Kidney (tissue), 14 donors: ENCODE measurements around the gene ATG4D. TPM values are rescaled to one million over a fixed set of nuclear protein-coding genes. Genes with fewer than 3 reads are reported as not detected.

ENCODE experiments used
- DNase-seq, 5 donors: peaks; one replicate each; pipeline ENCODE4 v3.0.0-alpha.2; 2013 to 2020
- FAIRE-seq: peaks from 2 replicates; lab custom pipeline; 2012; peaks lifted over from hg19 to GRCh38; lab: Jason Lieb, UNC
- H3K27ac ChIP-seq, 2 donors: one replicate each; pipeline ENCODE4 v1.7.0; 2013; ENCODE audit warnings: low read depth in 2 of 2, low read length in 2 of 2, inconsistent platforms in 1 of 2
- H3K27me3 ChIP-seq: one replicate; pipeline ENCODE4 v1.7.1; 2013; ENCODE audit warnings: low read length, inconsistent platforms; ENCODE audit not compliant: control insufficient read depth, insufficient read depth
- H3K36me3 ChIP-seq, 3 donors: one replicate each; pipeline versions ENCODE4 v1.7.0 to v1.7.1; 2013; ENCODE audit warnings: low read length in 3 of 3, control low read depth in 1 of 3, inconsistent platforms in 1 of 3; ENCODE audit not compliant: insufficient read depth in 3 of 3, control insufficient read depth in 2 of 3
- H3K4me1 ChIP-seq, 3 donors: one replicate each; pipeline versions ENCODE4 v1.7.0 to v1.7.1; 2013; ENCODE audit warnings: low read length in 3 of 3, inconsistent platforms in 1 of 3, low read depth in 1 of 3; ENCODE audit not compliant: control insufficient read depth in 2 of 3, insufficient read depth in 2 of 3
- H3K4me3 ChIP-seq, 3 donors: one replicate each; pipeline versions ENCODE4 v1.7.0 to v1.8.1; 2013; ENCODE audit warnings: low read length in 3 of 3, control low read depth in 1 of 3, inconsistent platforms in 1 of 3
- H3K9ac ChIP-seq, 3 donors: one replicate each; pipeline versions ENCODE4 v1.7.0 to v1.7.1; 2013; ENCODE audit warnings: low read length in 3 of 3, control low read depth in 1 of 3, inconsistent platforms in 1 of 3
- H3K9me3 ChIP-seq, 3 donors: one replicate each; pipeline versions ENCODE4 v1.7.0 to v1.7.1; 2013; ENCODE audit warnings: low read length in 3 of 3, control low read depth in 1 of 3, inconsistent platforms in 1 of 3; ENCODE audit not compliant: control insufficient read depth in 2 of 3, insufficient read depth in 1 of 3
- CTCF ChIP-seq: IDR thresholded peaks from 3 replicates; pipeline ENCODE4 v1.5.1; 2012; ENCODE audit warnings: mild to moderate bottlenecking, moderate library complexity, borderline replicate concordance; ENCODE audit not compliant: insufficient read depth; ENCODE audit errors: extremely low read depth
- intact Hi-C: fragments of 100-400 bp; cut with DNase I; formaldehyde crosslinking; loops from one replicate; pipeline ENCODE4 v1.11.1; 2022
- polyA plus RNA-seq: library from polyadenylated mRNA; stranded (reverse); fragments of 350-450 nt; fragmentation: Illumina TruSeq; extraction: RNeasy Lipid Tissue Mini Kit (QIAGEN cat#74804); gene quantifications from one replicate; pipeline ENCODE4 v1.2.3, GENCODE V29; 2014; ENCODE audit warnings: low read depth, low replicate concordance; ENCODE audit not compliant: insufficient read depth
- total RNA-seq: library from RNA; stranded (reverse); fragmentation: NEBNext Ultra II Directional; extraction: Animal tissue kit (Norgen Biotek cat#: 25700); gene quantifications from one replicate; pipeline ENCODE4 v1.2.1, GENCODE V29; 2021
- donor health status: control.
- donor health status: control.
- donor health status: control.
- donor health status: control.
- donor health status: control.
- donor health status: DM: yes; HTN: yes; CAD: no.
- donor health status: Normal renal cell carcinoma (clear cell type).

Gene ATG4D
- total and polyA plus RNA-seq, 2 donors from 2014 or later: 32.7 to 91.7 TPM

- peak overlapping the region in 2 of 3 donors; percentile 58 to 88 for H3K9ac ChIP-seq
- TF ChIP-seq CTCF: no peak
- H3K27me3 ChIP-seq: no peaks in the 10 kb centered on the region
- peak overlapping the region; percentile 51 to 92 (median 89) for H3K4me3 ChIP-seq
- intact Hi-C loops: no loop called here
- H3K36me3 ChIP-seq: peaks cover 0 to 24% (median 15%) of the 10 kb centered on the region in 3 donors
- H3K9me3 ChIP-seq: no peaks in the 10 kb centered on the region
- DNase-seq (peak in 1 of 5 donors; percentile 55), FAIRE-seq (no peak)
- peaks cover 0 to 6% (median 0%) of the 10 kb centered on the region in 3 donors for H3K4me1 ChIP-seq
- peak overlapping the region; percentile 77 to 87 for H3K27ac ChIP-seq
Measured at GRCh38 chr19:10544753-10545251, 1.1 kb downstream of the ATG4D start.

- FAIRE-seq (no peak), DNase-seq (no peak)
- no peaks in the 10 kb centered on the region for H3K9me3 ChIP-seq
- no peaks in the 10 kb centered on the region for H3K27me3 ChIP-seq
- intact Hi-C loops: no loop called here
- H3K4me1 ChIP-seq: peaks cover 0 to 6% (median 0%) of the 10 kb centered on the region in 3 donors
- no peak overlapping the region for H3K9ac ChIP-seq
- no peak for TF ChIP-seq CTCF
- no peak overlapping the region for H3K4me3 ChIP-seq
- no peak overlapping the region for H3K27ac ChIP-seq
- H3K36me3 ChIP-seq: peaks cover 0 to 32% (median 15%) of the 10 kb centered on the region in 3 donors
Measured at GRCh38 chr19:10546817-10547216, 3.1 kb downstream of the ATG4D start.

- Histone ChIP-seq H3K4me1 (peaks cover 0 to 6% (median 0%) of the 10 kb centered on the region in 3 donors), H3K9ac (no peak overlapping the region), H3K27ac (no peak overlapping the region), H3K4me3 (no peak overlapping the region), H3K27me3 (no peaks in the 10 kb centered on the region), H3K36me3 (peaks cover 0 to 43% (median 25%) of the 10 kb centered on the region in 3 donors), H3K9me3 (no peaks in the 10 kb centered on the region)
- DNase-seq (no peak), FAIRE-seq (no peak)
- no peak for TF ChIP-seq CTCF
- intact Hi-C loops: no loop called here
Measured at GRCh38 chr19:10548746-10549276, 5.1 kb downstream of the ATG4D start.

- Histone ChIP-seq H3K4me3 (no peak overlapping the region), H3K36me3 (peaks cover 0 to 48% (median 25%) of the 10 kb centered on the region in 3 donors), H3K4me1 (peaks cover 0 to 4% (median 0%) of the 10 kb centered on the region in 3 donors), H3K9ac (no peak overlapping the region), H3K9me3 (no peaks in the 10 kb centered on the region), H3K27ac (no peak overlapping the region), H3K27me3 (no peaks in the 10 kb centered on the region)
- intact Hi-C loops: no loop called here
- FAIRE-seq (no peak), DNase-seq (no peak)
- no peak for TF ChIP-seq CTCF
Measured at GRCh38 chr19:10549733-10550132, 6.0 kb downstream of the ATG4D start.
